LNCaP clone FGC (cell line): ENCODE measurements around the gene FGF21.
A peak's percentile ranks its signal among the peaks of the same experiment; 100 is the strongest.

Source experiments
- DNase-seq: peaks from one replicate; pipeline ENCODE4 v3.0.0-alpha.2; 2011; ENCODE audit warnings: low read depth
- H3K4me3 ChIP-seq: 2 replicates; pipeline ENCODE4 v1.5.1; 2011; ENCODE audit warnings: mild to moderate bottlenecking, low read depth, low read length, control low read depth
- TF ChIP-seq, protein P1 (sequence below): IDR thresholded peaks from 2 replicates; pipeline ENCODE4 v1.5.1; 2012; ENCODE audit warnings: mild to moderate bottlenecking; ENCODE audit not compliant: control insufficient read depth, insufficient read depth; ENCODE audit errors: extremely low read depth

Gene FGF21

DNA sequence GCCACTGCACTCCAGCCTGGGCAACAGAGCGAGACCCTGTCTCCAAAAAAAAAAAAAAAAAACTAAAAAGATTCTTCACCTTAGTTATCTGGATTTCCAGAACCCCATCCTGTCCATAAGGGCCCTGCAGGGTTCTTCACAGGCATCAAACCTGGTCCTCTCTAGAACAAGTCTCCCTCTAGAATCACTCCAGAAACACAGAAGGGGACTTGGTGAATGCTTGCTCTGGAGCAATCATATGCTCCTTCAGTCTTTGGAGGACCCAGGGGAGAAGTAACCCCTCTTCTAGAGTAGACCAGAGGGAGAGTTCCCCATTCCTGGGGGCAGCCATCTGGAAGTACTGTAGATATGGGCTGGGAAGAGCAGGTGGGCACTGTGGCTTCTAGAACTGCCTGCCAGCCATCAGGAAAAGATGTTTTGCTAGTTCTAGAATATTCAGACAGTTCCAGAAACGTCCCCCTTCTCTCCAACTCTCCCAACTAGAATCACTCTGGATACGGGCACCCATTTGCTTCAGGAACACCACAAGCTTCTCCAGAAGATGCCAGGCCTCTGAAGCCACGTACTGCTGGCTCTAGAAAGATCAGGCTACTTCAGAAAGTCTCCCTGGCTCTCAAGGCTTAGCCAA, 5.6 kb upstream of the FGF21 start:
- TF ChIP-seq, protein P1, sequence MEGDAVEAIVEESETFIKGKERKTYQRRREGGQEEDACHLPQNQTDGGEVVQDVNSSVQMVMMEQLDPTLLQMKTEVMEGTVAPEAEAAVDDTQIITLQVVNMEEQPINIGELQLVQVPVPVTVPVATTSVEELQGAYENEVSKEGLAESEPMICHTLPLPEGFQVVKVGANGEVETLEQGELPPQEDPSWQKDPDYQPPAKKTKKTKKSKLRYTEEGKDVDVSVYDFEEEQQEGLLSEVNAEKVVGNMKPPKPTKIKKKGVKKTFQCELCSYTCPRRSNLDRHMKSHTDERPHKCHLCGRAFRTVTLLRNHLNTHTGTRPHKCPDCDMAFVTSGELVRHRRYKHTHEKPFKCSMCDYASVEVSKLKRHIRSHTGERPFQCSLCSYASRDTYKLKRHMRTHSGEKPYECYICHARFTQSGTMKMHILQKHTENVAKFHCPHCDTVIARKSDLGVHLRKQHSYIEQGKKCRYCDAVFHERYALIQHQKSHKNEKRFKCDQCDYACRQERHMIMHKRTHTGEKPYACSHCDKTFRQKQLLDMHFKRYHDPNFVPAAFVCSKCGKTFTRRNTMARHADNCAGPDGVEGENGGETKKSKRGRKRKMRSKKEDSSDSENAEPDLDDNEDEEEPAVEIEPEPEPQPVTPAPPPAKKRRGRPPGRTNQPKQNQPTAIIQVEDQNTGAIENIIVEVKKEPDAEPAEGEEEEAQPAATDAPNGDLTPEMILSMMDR, result no peak
- H3K4me3 ChIP-seq, result no peak overlapping the region
- DNase-seq, result no peak

DNA sequence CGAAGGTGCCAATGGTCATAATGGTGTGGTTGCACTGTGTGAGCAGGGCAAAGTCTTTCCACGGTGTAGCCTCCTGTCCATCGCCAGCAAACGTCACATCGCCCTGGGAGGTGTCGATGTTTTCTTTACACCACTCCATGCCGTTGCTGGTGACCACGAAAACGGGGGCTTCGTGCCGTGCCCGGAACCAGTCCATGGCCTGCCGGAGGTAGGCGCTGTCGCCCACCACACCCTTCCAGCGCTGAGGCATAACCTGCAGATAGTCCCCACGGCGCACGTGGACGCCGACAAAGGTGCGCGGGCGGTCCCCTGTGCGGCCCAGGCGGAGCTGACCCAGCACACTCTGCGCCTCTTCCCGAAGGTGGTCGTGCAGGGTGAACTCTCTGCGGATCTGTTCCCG, 5.0 kb upstream of the FGF21 start:
- TF ChIP-seq, protein P1, result no peak
- DNase-seq, result no peak

DNA sequence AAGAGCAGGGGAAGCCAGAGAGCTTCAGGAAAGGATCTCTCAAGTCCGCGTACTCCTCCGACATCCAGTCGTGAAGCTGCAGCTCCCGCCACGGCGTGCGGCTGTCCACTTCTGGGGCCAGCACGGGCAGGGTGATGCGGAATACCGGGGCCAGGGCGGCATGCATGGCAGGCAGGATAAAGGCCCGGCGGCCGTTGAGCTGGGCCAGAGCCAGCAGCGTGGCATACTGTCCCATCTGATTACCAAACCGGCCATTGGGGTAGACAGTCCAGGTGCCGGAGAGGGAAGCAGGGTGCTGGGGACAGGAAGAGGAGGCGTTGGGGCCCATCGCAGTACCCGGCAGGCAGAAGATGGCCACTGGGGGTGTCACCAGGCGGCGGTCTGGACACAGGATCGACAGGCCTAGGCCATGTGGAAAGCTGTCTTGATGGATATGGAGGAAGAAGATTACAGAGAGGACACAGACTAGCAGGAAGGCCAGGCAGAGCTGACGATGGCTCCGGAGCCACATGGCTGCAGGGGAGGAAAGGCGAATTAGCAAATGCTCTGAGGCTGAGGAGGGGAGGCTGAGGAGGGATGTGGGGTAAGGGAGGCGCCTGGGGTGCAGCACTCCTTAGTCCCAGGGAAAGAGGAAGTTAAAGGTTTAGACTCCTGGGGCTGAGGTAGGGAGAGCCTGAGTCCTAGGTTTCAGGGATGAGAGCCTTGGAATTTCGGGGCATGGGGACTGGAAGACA, 4.4 kb upstream of the FGF21 start:
- TF ChIP-seq, protein P1, result no peak
- H3K4me3 ChIP-seq, result no peak overlapping the region; the same call in 1 of the 2 replicates
- no peak for DNase-seq

More for the DNA sequence above, 5.0 kb upstream of the FGF21 start:
- no peak overlapping the region for H3K4me3 ChIP-seq

DNA sequence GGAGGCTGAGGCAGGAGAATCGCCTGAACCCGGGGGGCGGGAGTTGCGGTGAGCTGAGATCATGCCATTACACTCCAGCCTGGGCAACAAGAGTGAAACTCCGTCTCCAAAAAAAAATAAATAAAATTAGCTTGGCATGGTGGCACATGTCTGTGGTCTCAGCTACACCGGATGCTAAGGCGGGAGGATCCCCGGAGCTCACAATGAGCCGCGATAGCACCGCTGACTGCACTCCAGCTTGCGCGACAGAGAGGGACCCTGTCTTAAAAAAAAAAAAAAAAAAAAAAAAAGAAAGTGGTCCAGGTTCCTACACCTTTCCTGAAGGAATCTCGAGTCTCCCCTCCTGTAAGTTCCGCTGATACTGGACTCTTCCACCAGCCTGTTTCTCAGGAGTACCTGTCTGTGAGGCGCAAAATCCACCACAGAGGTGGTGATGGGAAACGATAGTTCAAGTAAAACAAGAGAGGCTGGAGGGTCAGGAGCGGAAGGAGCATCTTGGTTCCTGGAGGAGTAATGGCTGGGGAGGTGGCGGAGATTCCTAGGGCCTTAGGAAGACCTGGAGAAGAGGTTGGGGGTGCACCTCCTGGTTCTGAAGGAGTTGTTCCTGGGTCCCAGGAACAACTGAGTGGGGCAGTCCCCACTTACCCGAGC, 3.4 kb upstream of the FGF21 start:
- no peak for DNase-seq
- peak overlapping the region; percentile 72 for H3K4me3 ChIP-seq
- TF ChIP-seq, protein P1, result no peak

DNA sequence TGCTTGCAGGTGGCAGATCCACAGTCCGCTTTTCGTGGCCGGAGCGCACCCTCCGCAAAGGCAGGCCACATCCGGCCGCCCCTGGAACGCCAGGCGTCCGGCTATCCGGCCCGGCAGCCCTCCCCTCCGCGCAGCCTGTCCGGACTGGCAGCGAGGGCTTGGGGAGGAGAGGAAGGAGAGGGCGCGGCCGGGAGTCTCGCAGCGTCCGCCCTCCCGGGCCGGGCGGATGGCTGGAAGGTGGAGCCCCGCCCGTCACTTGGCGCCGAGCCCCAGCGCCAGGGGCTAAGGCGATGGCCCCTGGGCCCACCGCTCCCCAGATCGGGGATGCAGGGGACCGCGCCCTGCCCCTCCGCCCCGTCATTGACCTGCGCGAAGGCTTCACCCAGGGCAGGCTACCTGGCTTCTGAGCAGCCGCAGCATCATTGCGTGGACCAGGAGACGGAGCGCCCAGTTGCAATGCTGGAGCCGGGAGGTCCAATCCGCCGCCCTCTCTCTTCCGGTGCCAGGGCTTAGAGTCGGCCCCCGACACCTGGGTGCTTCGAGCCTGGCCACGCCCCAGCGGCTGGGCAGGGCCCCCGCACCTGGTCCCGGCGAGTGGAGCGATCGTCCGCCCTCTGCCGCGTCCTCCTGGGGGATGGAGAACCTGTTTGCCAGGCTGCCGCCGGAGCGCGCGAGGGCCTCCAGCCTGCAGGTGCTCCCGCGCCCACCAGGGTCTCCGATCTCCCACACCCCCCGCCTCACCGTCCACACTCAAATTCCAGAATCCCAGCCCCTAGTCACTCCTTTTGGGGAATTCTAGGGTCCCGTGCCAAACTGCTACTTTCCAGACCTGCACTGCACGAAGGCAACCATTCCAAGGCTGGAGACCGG, 2.6 kb upstream of the FGF21 start, which contains the start of gene FUT1:
TSS of gene FUT1 (minus strand) at position 146 of the 870 bp plus-strand sequence. CDS start 1,360 bp downstream, outside the sequence.
- peak within 1 kb of the TSS; percentile 72 for H3K4me3 ChIP-seq
- peak; percentile 81 for DNase-seq
- TF ChIP-seq, protein P1, result 0 out of 2 replicates have a peak, but pooled peaks have one; percentile 8

DNA sequence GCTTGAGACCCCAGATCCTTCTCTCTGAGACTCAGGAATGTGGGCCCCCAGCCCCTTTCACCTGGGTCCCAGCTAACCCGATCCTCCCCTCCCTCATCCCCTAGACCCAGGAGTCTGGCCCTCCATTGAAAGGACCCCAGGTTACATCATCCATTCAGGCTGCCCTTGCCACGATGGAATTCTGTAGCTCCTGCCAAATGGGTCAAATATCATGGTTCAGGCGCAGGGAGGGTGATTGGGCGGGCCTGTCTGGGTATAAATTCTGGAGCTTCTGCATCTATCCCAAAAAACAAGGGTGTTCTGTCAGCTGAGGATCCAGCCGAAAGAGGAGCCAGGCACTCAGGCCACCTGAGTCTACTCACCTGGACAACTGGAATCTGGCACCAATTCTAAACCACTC, 463 bp downstream of the FGF21 start:
- TF ChIP-seq, protein P1, result no peak
- H3K4me3 ChIP-seq, result no peak overlapping the region
- DNase-seq, result no peak
